GF-D8 (cell line): ENCODE data around the gene FAM219B.

ENCODE experiments used
- DNase-seq: peaks from one replicate; lab custom pipeline; 2025; lab: John Stamatoyannopoulos, UW

FAM219B gene

GRCh38 chr15:74873036-74873755 lies 33.5 kb downstream of the FAM219B start, which contains the start of gene SCAMP2:
Gene SCAMP2 (minus strand): TSS chr15:74873365. CDS start chr15:74873255, 110 bp downstream.
- peak; percentile 76 for DNase-seq

- no peak for DNase-seq
Observed at GRCh38 chr15:74872702-74873035, 34.0 kb downstream of the FAM219B start.

DNA sequence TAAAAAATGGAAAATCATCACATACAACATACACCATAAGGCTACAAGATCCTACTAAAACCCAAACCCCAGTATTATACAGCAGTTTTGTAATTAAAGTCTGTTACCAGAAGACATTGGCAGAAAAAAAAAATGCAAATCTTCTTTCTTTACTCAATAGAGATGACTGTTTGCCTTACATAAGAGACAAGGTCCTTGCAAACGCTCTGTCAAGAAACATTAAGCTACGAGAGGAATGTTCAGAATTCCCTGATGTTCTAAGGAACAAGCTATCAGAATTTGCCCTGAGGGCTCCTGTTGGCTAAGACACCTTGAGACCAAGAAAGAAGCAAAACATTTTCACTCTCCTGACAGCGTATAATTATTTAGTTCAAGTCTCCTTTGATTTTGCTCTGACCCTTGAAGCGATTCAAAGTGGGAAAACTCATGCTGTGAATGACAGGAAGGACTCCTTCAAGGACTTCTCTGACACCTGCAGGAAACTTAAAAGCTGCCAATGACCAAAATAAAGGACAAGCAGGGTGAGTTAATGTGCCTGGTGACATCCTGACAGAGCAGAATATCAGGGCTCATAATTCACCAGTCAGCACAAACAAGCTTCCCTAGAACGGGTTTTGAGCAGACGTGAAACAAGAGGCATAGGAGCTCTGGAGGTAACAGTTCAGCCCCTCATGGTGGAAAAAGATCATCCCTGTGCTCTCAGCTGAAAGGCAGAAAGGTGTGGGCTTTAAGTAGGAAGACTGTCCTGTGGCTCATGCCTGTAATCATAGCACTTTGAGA lies 36.0 kb downstream of the FAM219B start:
- DNase-seq, result no peak

DNA sequence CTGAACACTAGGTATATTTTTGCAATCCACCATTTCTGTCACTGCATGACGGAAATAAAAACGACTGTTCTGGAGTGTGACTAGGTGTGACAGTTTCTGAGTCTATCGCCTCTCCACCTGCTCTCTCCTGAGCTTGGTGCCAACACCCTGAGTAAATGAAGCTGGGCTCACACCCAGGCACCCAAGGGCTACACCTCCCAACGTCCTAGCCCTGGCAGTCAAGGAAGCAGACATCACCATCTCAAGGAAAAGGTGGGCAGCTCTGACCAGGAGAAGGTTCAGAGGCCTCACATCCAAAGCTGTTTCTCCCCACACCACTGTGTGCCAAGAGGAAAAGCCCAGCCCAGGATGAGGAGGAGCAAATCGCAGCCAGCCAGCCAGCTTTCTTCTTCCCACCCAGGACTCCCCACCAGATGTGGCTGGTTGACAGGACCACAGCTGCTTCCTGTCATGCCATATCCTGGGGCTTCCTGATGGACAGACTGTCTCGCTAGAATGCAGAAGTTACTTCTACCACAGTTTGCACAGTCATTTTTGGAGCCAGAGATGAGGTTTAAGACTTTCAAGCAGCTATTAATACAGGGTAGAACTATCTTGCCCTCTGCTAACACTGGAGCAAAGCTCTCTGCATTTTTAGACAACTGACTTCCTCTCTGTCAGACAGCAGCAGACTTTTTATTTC lies 36.8 kb downstream of the FAM219B start:
- peak; percentile 94 for DNase-seq

GRCh38 chr15:74869372-74869725 lies 37.3 kb downstream of the FAM219B start:
- DNase-seq, result no peak

DNA sequence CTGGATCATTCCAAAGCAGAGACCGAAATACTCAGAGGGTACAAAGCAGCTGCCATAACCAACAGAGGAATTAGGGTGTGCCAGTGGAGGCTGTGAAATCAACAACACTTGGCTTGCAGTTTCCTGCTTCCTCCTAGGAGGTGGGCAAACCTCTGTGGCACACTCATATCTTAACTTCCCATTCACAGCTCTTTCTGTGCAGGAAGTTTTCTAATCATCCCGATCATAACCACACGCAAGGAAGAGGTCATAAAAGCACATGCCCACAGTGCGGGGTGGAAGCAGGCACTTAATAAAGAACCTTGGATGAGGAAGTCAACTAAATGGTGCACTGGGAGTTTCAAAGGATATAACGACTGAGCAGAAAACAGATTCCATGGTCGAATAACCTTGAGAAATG lies 38.6 kb downstream of the FAM219B start:
- DNase-seq, result peak; percentile 97

- no peak for DNase-seq
Observed at GRCh38 chr15:74867466-74868038, 39.1 kb downstream of the FAM219B start.

DNA sequence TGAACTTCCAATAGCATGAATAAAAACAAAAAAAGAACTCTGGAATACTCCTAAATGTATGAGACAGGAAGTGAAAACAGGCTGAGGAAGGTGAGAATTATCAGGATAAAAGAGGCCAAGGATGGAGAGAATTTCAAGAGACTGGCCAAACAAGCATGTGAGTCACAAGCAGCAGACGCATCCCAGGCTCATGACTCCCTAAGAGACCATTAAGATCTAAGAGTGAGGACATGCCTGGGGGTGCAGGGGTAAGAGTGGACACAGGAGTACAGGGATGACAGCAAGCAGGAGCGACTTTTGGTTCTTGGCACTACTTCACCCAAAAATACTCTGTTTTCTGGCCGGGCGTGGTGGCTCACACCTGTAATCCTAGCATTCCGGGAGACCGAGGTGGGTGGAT lies 40.6 kb downstream of the FAM219B start:
- no peak for DNase-seq

DNA sequence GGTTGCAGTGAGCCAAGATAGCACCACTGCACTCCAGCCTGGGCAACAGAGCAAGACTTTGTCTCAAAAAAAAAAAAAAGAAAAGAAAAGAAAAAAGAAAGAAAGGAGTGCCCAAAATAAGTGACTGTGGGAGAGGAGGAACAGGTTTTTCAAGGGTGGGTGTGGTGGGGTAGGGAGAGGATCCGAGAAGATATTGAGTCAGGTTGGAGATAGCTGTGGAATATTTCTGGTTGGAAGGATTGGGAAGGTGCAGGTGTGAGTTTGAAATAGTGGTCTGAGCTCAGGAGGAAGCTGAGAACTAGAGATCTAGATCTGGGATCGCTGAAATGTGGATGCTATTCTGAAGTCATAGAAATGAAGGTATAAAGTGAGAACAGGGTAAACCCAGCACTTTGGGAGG lies 41.3 kb downstream of the FAM219B start:
- DNase-seq, result no peak

- no peak for DNase-seq
Observed at GRCh38 chr15:74864296-74864695, 42.4 kb downstream of the FAM219B start.

- no peak for DNase-seq
Observed at GRCh38 chr15:74863239-74864056, 43.2 kb downstream of the FAM219B start.

- DNase-seq, result no peak
Observed at GRCh38 chr15:74858369-74858740, 48.3 kb downstream of the FAM219B start.

DNA sequence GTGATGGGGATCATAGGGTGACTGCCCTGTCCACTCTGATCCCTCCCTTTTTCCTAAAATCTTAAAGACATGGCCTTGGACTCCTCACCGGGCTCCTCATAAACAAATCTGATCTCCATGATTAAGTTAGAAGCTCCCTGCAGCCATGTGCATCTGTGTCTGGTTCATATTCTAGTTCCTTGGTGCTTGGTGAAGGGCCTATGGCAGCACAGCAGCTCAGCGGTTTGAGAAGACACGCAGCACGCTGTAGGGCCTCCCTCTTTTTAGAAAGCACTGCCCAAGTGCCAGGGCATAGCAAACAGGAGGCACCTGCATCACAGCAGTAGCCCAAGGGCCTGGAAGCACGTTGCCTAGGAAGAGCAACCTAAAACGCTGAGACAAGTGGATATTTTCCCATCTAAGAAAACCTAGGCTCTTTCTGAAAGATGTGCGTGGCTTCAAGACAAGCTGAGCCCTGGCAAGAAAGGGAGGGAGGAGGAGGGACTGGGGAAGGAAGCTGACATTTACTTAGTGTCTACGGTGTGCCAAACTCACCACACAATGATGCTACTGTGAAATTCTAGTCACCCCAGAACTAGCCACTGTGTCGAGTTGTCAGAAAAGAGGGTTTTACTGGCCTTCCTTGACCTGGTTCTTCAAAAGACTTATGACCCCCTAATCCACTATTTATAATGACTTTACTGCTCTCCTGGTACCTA lies 48.8 kb downstream of the FAM219B start:
- DNase-seq, result no peak

- no peak for DNase-seq
Observed at GRCh38 chr15:74857082-74857655, 49.5 kb downstream of the FAM219B start.

GRCh38 chr15:74856537-74856936 lies 50.1 kb downstream of the FAM219B start:
- DNase-seq, result no peak

- no peak for DNase-seq
Observed at GRCh38 chr15:74855857-74856256, 50.8 kb downstream of the FAM219B start.

DNA sequence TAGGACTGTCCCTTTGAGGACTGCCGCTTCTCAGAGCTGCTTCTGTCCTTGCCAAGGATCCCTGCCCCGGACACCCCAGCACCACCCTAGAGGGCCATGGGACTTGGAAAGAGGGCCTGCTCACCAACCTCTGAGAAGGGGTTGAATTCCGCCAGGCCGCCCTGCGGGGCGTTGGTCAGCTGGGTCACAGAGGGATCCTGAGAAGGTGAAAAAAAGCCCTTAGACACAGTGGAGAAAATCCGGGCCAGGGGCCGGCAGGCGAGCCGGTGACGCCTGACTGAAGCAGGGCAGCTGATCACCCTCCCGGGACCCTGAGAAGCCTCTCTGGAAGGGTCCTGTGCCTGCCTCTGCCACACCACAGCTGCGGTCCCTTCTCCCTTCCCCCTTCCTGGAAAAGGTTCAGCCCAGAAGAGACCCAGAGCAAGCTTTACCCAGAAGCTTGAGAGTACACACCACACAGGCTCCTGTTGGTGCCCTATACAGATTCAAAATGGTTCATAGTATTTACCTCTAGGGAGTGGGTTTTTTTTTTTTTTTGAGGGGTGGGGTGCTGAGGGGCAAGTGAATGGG lies 52.1 kb downstream of the FAM219B start:
- DNase-seq, result no peak

GRCh38 chr15:74851960-74852359 lies 54.7 kb downstream of the FAM219B start:
- no peak for DNase-seq

DNA sequence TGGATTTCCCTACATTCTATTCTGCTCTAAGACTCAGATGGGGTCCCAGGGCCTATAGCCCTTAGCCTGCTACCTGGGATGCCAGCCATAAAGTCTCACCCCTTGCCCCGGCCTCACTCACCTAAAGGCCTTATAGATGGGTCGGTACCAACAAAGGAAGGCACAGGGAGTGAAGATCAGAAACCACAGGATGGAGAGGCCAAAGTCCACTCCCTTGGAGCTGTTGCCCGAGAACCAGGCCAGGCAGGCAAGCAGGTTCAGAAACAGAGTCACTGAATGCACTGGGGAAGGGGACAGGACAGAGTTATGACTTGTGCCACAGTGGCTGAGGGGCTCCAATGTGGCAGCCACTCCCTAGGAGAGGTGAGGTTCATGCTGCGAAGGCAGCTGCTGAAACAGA lies 56.3 kb downstream of the FAM219B start:
- DNase-seq, result no peak
